OCI-LY1 (cell line): ENCODE measurements around the gene MED13.

ENCODE experiments used
- H2AFZ ChIP-seq: fragments of 200-600 bp; sonication (generic), shearing (Covaris generic); 2 replicates; pipeline ENCODE4 v1.6.0; 2014; ENCODE audit warnings: antibody characterized with exemption, mild to moderate bottlenecking, low read length
- H3F3A ChIP-seq: fragments of 200-600 bp; sonication (generic), shearing (Covaris generic); 2 replicates; pipeline ENCODE4 v1.6.0; 2014; ENCODE audit warnings: mild to moderate bottlenecking, antibody characterized with exemption, low read length, moderate library complexity; ENCODE audit not compliant: insufficient read depth
- H3K27ac ChIP-seq: fragments of 200-600 bp; sonication (generic); 2 replicates; pipeline ENCODE4 v1.5.1; 2014; ENCODE audit warnings: low read length, mixed run types, mild to moderate bottlenecking, low read depth; ENCODE audit not compliant: poor library complexity, severe bottlenecking
- H3K27me3 ChIP-seq: fragments of 200-600 bp; sonication (generic); 2 replicates; pipeline ENCODE4 v1.6.0; 2014; ENCODE audit warnings: antibody characterized with exemption, mild to moderate bottlenecking, low read length, moderate library complexity; ENCODE audit not compliant: insufficient read depth
- H3K36me3 ChIP-seq: fragments of 200-600 bp; sonication (generic); 2 replicates; pipeline ENCODE4 v1.6.1; 2014; ENCODE audit warnings: mild to moderate bottlenecking, antibody characterized with exemption, low read length, moderate library complexity, mixed read lengths; ENCODE audit not compliant: insufficient read depth
- H3K4me1 ChIP-seq: fragments of 200-600 bp; sonication (generic); 2 replicates; pipeline ENCODE4 v1.5.1; 2014; ENCODE audit warnings: mild to moderate bottlenecking, low read length, moderate library complexity; ENCODE audit not compliant: insufficient read depth, severe bottlenecking
- H3K4me2 ChIP-seq: fragments of 200-600 bp; sonication (generic), shearing (Covaris generic); 2 replicates; pipeline ENCODE4 v1.6.1; 2014; ENCODE audit warnings: low read length
- H3K4me3 ChIP-seq: fragments of 200-600 bp; sonication (generic); 2 replicates; pipeline ENCODE4 v1.5.1; 2014; ENCODE audit warnings: low read length, low read depth, mild to moderate bottlenecking, mixed read lengths; ENCODE audit not compliant: poor library complexity, severe bottlenecking
- H3K79me2 ChIP-seq: fragments of 200-600 bp; shearing (Covaris generic); 2 replicates; pipeline ENCODE4 v1.6.1; 2016; ENCODE audit warnings: mixed run types, low read length, mixed read lengths; ENCODE audit not compliant: insufficient read depth
- H3K9ac ChIP-seq: fragments of 200-600 bp; sonication (generic), shearing (Covaris generic); 2 replicates; pipeline ENCODE4 v1.6.1; 2014; ENCODE audit warnings: mild to moderate bottlenecking, low read length, mixed read lengths
- H3K9me2 ChIP-seq: fragments of 200-600 bp; sonication (generic), shearing (Covaris generic); 2 replicates; pipeline ENCODE4 v1.6.1; 2014; ENCODE audit warnings: low read depth, mild to moderate bottlenecking, low read length, mixed read lengths
- H3K9me3 ChIP-seq: fragments of 200-600 bp; shearing (Covaris generic); 2 replicates; pipeline ENCODE4 v1.6.1; 2014; ENCODE audit warnings: low read length, mixed read lengths
- H4K20me1 ChIP-seq: fragments of 200-600 bp; sonication (generic), shearing (Covaris generic); 2 replicates; pipeline ENCODE4 v1.6.0; 2016; ENCODE audit warnings: mild to moderate bottlenecking, low read length; ENCODE audit not compliant: insufficient read depth
- CTCF ChIP-seq: fragments of 200-600 bp; sonication (generic), shearing (Covaris generic); IDR thresholded peaks from 2 replicates; pipeline ENCODE4 v1.5.1; 2017; ENCODE audit warnings: mild to moderate bottlenecking, antibody characterized with exemption, low read length, moderate library complexity, mixed read lengths
- EZH2 ChIP-seq: fragments of 200-600 bp; sonication (generic), shearing (Covaris generic); IDR thresholded peaks from 2 replicates; pipeline ENCODE4 v1.8.0; 2017; ENCODE audit warnings: borderline replicate concordance, mixed run types, mild to moderate bottlenecking, antibody characterized with exemption, low read length, moderate library complexity, mixed read lengths

The MED13 gene

GRCh38 chr17:61981323-61981722, 83.8 kb downstream of the MED13 start:
- Histone ChIP-seq H3K4me2 (no peak overlapping the region), H3K4me1 (no peaks in the 10 kb centered on the region), H3K9me2 (no peaks in the 10 kb centered on the region), H2AFZ (no peak overlapping the region), H4K20me1 (no peaks in the 10 kb centered on the region), H3F3A (no peaks in the 10 kb centered on the region; the same call in 1 of the 2 replicates), H3K79me2 (no peaks in the 10 kb centered on the region; the same call in 1 of the 2 replicates), H3K9ac (no peak overlapping the region), H3K36me3 (peaks cover 97% of the 10 kb centered on the region), H3K27ac (no peak overlapping the region), H3K9me3 (no peaks in the 10 kb centered on the region), H3K27me3 (no peaks in the 10 kb centered on the region), H3K4me3 (no peak overlapping the region)
- TF ChIP-seq EZH2 (no peak), CTCF (no peak)

- Histone ChIP-seq H3K9ac (no peak overlapping the region), H2AFZ (no peak overlapping the region), H3K4me1 (no peaks in the 10 kb centered on the region), H3K36me3 (peaks cover 93% of the 10 kb centered on the region), H3K4me2 (no peak overlapping the region), H3K79me2 (no peaks in the 10 kb centered on the region; the same call in 1 of the 2 replicates), H3K9me2 (no peaks in the 10 kb centered on the region), H3K27me3 (no peaks in the 10 kb centered on the region), H3K27ac (no peak overlapping the region), H4K20me1 (no peaks in the 10 kb centered on the region), H3K4me3 (no peak overlapping the region), H3K9me3 (no peaks in the 10 kb centered on the region), H3F3A (no peaks in the 10 kb centered on the region)
- TF ChIP-seq CTCF, result no peak
- TF ChIP-seq EZH2, result no peak
Measured at GRCh38 chr17:61980535-61980934, 84.5 kb downstream of the MED13 start.

- Histone ChIP-seq H4K20me1 (no peaks in the 10 kb centered on the region), H3K9me3 (no peaks in the 10 kb centered on the region), H3K9me2 (no peaks in the 10 kb centered on the region), H3K4me3 (no peak overlapping the region), H3F3A (no peaks in the 10 kb centered on the region), H3K27me3 (no peaks in the 10 kb centered on the region), H3K79me2 (no peaks in the 10 kb centered on the region; the same call in 1 of the 2 replicates), H2AFZ (no peak overlapping the region), H3K9ac (no peak overlapping the region), H3K4me2 (no peak overlapping the region), H3K27ac (no peak overlapping the region), H3K36me3 (peaks cover 73% of the 10 kb centered on the region), H3K4me1 (no peaks in the 10 kb centered on the region)
- no peak for TF ChIP-seq EZH2
- no peak for TF ChIP-seq CTCF
Measured at GRCh38 chr17:61974115-61974514, 91.0 kb downstream of the MED13 start.
